MM.1S (cell line): ENCODE measurements around the gene LAGE3.

Experiments
- EZH2 ChIP-seq: fragments of 300-600 bp; sonication (generic); optimal IDR thresholded peaks from 2 replicates; pipeline ENCODE3; 2017; ENCODE audit warnings: low read depth, mild to moderate bottlenecking, antibody characterized with exemption, low read length, mixed read lengths
- TF ChIP-seq, protein P1 (sequence below): fragments of 300-600 bp; sonication (generic); IDR thresholded peaks from 2 replicates; pipeline ENCODE4 v1.5.1; 2016; ENCODE audit warnings: antibody characterized with exemption, low read length, mixed read lengths

DNA sequence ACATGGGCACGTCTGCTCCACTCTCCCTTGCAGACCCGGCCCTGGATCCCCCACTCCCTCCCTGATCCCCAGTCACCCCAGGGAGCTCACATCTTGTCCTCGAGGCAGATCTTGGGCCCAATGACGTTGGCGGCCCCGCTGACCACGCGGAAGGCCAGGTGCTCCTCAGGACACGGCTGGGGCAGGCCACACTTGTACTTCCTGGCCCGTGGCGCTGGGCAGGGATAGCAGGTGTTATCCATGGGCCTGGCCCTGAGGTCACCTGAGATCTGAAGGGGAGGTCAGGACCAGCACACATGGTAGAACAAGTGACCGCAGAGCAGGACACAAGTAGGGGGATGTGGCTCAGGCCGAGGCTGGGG, 29.3 kb upstream of the LAGE3 start:
- TF ChIP-seq, protein P1, sequence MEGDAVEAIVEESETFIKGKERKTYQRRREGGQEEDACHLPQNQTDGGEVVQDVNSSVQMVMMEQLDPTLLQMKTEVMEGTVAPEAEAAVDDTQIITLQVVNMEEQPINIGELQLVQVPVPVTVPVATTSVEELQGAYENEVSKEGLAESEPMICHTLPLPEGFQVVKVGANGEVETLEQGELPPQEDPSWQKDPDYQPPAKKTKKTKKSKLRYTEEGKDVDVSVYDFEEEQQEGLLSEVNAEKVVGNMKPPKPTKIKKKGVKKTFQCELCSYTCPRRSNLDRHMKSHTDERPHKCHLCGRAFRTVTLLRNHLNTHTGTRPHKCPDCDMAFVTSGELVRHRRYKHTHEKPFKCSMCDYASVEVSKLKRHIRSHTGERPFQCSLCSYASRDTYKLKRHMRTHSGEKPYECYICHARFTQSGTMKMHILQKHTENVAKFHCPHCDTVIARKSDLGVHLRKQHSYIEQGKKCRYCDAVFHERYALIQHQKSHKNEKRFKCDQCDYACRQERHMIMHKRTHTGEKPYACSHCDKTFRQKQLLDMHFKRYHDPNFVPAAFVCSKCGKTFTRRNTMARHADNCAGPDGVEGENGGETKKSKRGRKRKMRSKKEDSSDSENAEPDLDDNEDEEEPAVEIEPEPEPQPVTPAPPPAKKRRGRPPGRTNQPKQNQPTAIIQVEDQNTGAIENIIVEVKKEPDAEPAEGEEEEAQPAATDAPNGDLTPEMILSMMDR = no peak
- no peak for TF ChIP-seq EZH2
